Right ventricle myocardium inferior (tissue), 1 donor: Measurements from ENCODE around the gene VSIR. TPM values are rescaled to one million over a fixed set of nuclear protein-coding genes. Genes with fewer than 3 reads are reported as not detected.

Experiments used
- ATAC-seq: fragments of 200-7000 bp; cut with Tn5 transposase; one replicate; pipeline ENCODE4 v1.9.1; 2020; ENCODE audit warnings: mild to moderate bottlenecking, moderate library complexity
- DNase-seq: peaks from one replicate; pipeline ENCODE4 v3.0.0; 2021; ENCODE audit errors: missing footprints
- intact Hi-C: fragments of 100-400 bp; cut with DNase I; formaldehyde crosslinking; loops from one replicate; pipeline ENCODE4 v1.11.0; 2022
- total RNA-seq: library from RNA; stranded (reverse); fragmentation: NEBNext Ultra II Directional; extraction: Animal tissue kit (Norgen Biotek cat#: 25700); gene quantifications from one replicate; pipeline ENCODE4 v1.2.1, GENCODE V29; 2021
- donor health status: DM: no; HTN: yes; CAD: no; lungs with severe emphysema.

Gene VSIR
- total RNA-seq, 1 donor from 2014 or later, result 140 TPM

- intact Hi-C loops, result loop anchor here (5.0 kb wide), 2 partner anchors 102 to 427 kb away; no protein-coding TSS in a partner anchor
These were observed 36.3 kb upstream of the VSIR start for GRCh38 chr10:71809628-71810027.

GRCh38 chr10:71807557-71808510, 34.5 kb upstream of the VSIR start:
- no peak for DNase-seq
- intact Hi-C loops, result no loop called here
- no peak for ATAC-seq

More at GRCh38 chr10:71809628-71810027, 36.3 kb upstream of the VSIR start:
- ATAC-seq (no peak), DNase-seq (no peak)

GRCh38 chr10:71806704-71807556, 33.6 kb upstream of the VSIR start:
- ATAC-seq (no peak), DNase-seq (no peak)
- intact Hi-C loops, result no loop called here

- ATAC-seq (peak; percentile 53), DNase-seq (no peak)
- intact Hi-C loops, result no loop called here
These were observed 32.7 kb upstream of the VSIR start for GRCh38 chr10:71805776-71806703.

GRCh38 chr10:71804077-71804476, 30.8 kb upstream of the VSIR start:
- intact Hi-C loops, result no loop called here

GRCh38 chr10:71802715-71803488, 29.6 kb upstream of the VSIR start:
- DNase-seq, result no peak
- ATAC-seq, result no peak
- intact Hi-C loops, result no loop called here

More at GRCh38 chr10:71804077-71804476, 30.8 kb upstream of the VSIR start:
- ATAC-seq (peak; percentile 61), DNase-seq (no peak)

- intact Hi-C loops, result no loop called here
- ATAC-seq, result no peak
These were observed 28.9 kb upstream of the VSIR start for GRCh38 chr10:71802235-71802634.

GRCh38 chr10:71801361-71801760, 28.0 kb upstream of the VSIR start:
- ATAC-seq, result no peak
- intact Hi-C loops, result no loop called here
- no peak for DNase-seq

More at GRCh38 chr10:71802235-71802634, 28.9 kb upstream of the VSIR start:
- DNase-seq, result no peak

- ATAC-seq, result no peak
- DNase-seq, result no peak
- intact Hi-C loops, result no loop called here
These were observed 26.5 kb upstream of the VSIR start for GRCh38 chr10:71799608-71800453.

- intact Hi-C loops, result no loop called here
- DNase-seq, result no peak
- ATAC-seq, result no peak
These were observed 25.8 kb upstream of the VSIR start for GRCh38 chr10:71799112-71799511.

- intact Hi-C loops, result no loop called here
- DNase-seq, result no peak
- ATAC-seq, result no peak
These were observed 24.9 kb upstream of the VSIR start for GRCh38 chr10:71798308-71798624.

GRCh38 chr10:71797533-71798307, 24.4 kb upstream of the VSIR start:
- intact Hi-C loops, result no loop called here
- DNase-seq, result no peak
- ATAC-seq, result peak; percentile 6

- intact Hi-C loops, result no loop called here
- DNase-seq (no peak), ATAC-seq (no peak)
These were observed 23.6 kb upstream of the VSIR start for GRCh38 chr10:71796749-71797405.

- ATAC-seq (no peak), DNase-seq (no peak)
- intact Hi-C loops, result no loop called here
These were observed 21.9 kb upstream of the VSIR start for GRCh38 chr10:71795248-71795647.

- ATAC-seq (no peak), DNase-seq (no peak)
- intact Hi-C loops, result no loop called here
These were observed 17.6 kb upstream of the VSIR start for GRCh38 chr10:71790749-71791440.
